MCF 10A (cell line): Measurements from ENCODE around the gene RRN3. TPM values are rescaled to one million over a fixed set of nuclear protein-coding genes. Genes with fewer than 3 reads are reported as not detected.
"Not testable (repeated sequence)": the region's sequence is repeated elsewhere in the genome, so short reads cannot be mapped to it uniquely, and the experiment has no call there.

Experiments
- BruUV-seq: library from RNA; stranded (reverse); fragments of 400-500 nt; replicated peaks from 2 replicates; lab custom pipeline; 2021; lab: Mats Ljungman, UMichigan
- CTCF ChIA-PET: fragments of 300-600 bp; sonication (Branson Sonifier 250); formaldehyde crosslinking; extraction: SDS; loops from one replicate; lab custom pipeline; 2021; ENCODE audit warnings: antibody characterized with exemption, inconsistent platforms; lab: Yijun Ruan, JAX
- POLR2A ChIA-PET: fragments of 300-600, 350-650 bp; sonication (Branson Sonifier 250); formaldehyde crosslinking; extraction: SDS; loops from one replicate; lab custom pipeline; 2020; ENCODE audit warnings: antibody characterized with exemption, inconsistent platforms; lab: Yijun Ruan, JAX
- DNase-seq: peaks from one replicate; pipeline ENCODE4 v3.0.0-alpha.2; 2018; ENCODE audit not compliant: unreplicated experiment
- H3K27ac Mint-ChIP-seq: one replicate; pipeline ENCODE4 v1.8.0; 2022; ENCODE audit warnings: mild to moderate bottlenecking, low read depth, mixed read lengths; ENCODE audit not compliant: unreplicated experiment
- H3K27me3 Mint-ChIP-seq: one replicate; pipeline ENCODE4 v1.8.0; 2022; ENCODE audit warnings: mixed read lengths; ENCODE audit not compliant: insufficient read depth, unreplicated experiment
- H3K36me3 Mint-ChIP-seq: one replicate; pipeline ENCODE4 v1.8.0; 2022; ENCODE audit warnings: mild to moderate bottlenecking, moderate library complexity, mixed read lengths; ENCODE audit not compliant: insufficient read depth, unreplicated experiment
- H3K4me1 Mint-ChIP-seq: one replicate; pipeline ENCODE4 v1.8.0; 2022; ENCODE audit warnings: mixed read lengths; ENCODE audit not compliant: insufficient read depth, unreplicated experiment
- H3K4me3 Mint-ChIP-seq: one replicate; pipeline ENCODE4 v1.8.0; 2022; ENCODE audit warnings: mild to moderate bottlenecking, moderate library complexity, mixed read lengths; ENCODE audit not compliant: unreplicated experiment
- H3K9me3 Mint-ChIP-seq: one replicate; pipeline ENCODE4 v1.8.0; 2022; ENCODE audit warnings: mixed read lengths; ENCODE audit not compliant: unreplicated experiment
- intact Hi-C: fragments of 100-400 bp; cut with micrococcal nuclease; formaldehyde crosslinking; loops from 2 replicates; pipeline ENCODE4 v1.14.1; 2022
- total RNA-seq: library from RNA; stranded (reverse); gene quantifications from 2 replicates; pipeline ENCODE4 v1.2.3, GENCODE V29; 2022
- TF ChIP-seq, protein P1 (sequence below): fragments of 200-600 bp; IDR thresholded peaks from one replicate; pipeline ENCODE4 v1.8.0; 2022; ENCODE audit warnings: antibody characterized with exemption, mild to moderate bottlenecking; ENCODE audit not compliant: unreplicated experiment

RRN3 gene
- total RNA-seq, 1 experiment from 2014 or later = 38.8 TPM

DNA sequence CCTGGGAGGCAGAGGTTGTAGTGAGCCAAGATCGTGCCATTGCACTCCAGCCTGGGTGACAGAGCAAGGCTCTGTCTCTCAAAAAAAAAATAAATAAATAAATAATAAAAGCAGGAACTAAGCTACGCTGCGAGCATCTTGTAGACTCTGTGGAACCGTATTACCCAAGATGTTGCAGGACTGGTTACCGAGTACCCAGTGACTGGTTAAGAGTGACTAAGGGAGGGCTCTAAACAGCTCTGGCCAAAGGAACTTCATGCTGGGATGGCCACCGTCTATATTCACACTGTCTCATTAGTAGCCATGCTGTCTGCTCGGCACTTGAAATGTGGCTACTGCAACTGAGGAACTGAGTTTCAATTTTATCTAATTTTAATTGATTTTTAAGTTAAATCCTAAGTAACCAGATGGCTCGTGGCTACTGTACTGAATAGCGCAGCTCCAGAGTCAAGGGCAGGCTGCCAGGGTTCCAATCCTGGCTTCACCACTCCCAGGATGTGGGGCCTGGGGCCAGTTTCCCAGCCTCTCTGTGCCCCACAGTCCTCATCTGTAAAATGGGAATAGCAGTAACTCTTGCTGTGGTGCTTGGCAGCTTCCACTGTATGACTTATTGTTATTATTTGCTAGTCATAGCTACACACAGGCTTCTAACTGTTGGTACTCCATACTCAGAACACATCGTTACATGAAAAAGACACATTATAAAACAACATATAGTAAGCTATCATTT is 41.2 kb downstream of the RRN3 start:
- no TSS peak for BruUV-seq
- H3K36me3 Mint-ChIP-seq = no peaks in the 10 kb centered on the region
- intact Hi-C loops = no loop called here
- ChIA-PET CTCF (interaction anchor here (1.2 to 1.3 kb wide), 2 partner anchors 9 to 12 kb away, joined by 3 to 4 read pairs; no protein-coding TSS in a partner anchor), POLR2A (no interaction called here)
- TF ChIP-seq, protein P1, sequence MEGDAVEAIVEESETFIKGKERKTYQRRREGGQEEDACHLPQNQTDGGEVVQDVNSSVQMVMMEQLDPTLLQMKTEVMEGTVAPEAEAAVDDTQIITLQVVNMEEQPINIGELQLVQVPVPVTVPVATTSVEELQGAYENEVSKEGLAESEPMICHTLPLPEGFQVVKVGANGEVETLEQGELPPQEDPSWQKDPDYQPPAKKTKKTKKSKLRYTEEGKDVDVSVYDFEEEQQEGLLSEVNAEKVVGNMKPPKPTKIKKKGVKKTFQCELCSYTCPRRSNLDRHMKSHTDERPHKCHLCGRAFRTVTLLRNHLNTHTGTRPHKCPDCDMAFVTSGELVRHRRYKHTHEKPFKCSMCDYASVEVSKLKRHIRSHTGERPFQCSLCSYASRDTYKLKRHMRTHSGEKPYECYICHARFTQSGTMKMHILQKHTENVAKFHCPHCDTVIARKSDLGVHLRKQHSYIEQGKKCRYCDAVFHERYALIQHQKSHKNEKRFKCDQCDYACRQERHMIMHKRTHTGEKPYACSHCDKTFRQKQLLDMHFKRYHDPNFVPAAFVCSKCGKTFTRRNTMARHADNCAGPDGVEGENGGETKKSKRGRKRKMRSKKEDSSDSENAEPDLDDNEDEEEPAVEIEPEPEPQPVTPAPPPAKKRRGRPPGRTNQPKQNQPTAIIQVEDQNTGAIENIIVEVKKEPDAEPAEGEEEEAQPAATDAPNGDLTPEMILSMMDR = no peak
- H3K27ac Mint-ChIP-seq = no peak overlapping the region
- H3K27me3 Mint-ChIP-seq = no peaks in the 10 kb centered on the region
- no peaks in the 10 kb centered on the region for H3K9me3 Mint-ChIP-seq
- DNase-seq = no peak
- H3K4me3 Mint-ChIP-seq = no peak overlapping the region
- H3K4me1 Mint-ChIP-seq = peaks cover 10% of the 10 kb centered on the region

DNA sequence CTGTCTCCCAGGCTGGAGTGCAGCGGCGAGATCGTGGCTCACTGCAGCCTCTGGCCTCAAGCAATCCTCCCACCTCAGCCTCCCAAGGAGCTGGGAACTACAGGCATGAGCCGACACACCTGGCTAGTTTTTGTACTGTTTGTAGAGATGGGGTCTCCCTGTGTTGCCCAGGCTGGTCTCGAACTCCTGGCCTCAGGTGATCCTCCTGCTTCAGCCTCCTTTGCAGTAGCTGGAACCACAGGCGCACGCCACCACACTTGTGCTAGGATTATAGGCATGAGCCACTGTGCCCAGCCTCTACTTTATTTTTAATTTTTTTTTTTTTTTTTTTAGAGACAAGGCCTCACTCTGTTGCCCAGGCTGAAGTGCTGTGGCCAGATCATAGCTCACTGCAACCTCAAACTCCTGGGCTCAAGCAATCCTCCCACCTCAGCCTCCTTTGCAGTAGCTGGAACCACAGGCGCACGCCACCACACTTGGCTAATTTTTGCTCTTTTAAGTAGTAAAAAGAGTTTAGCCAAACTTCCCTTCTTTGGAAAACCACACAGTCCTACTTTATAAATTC is 42.6 kb downstream of the RRN3 start:
- no peaks in the 10 kb centered on the region for H3K27me3 Mint-ChIP-seq
- TF ChIP-seq, protein P1 = no peak
- peaks cover 10% of the 10 kb centered on the region for H3K4me1 Mint-ChIP-seq
- intact Hi-C loops = no loop called here
- no peak overlapping the region for H3K27ac Mint-ChIP-seq
- H3K9me3 Mint-ChIP-seq = no peaks in the 10 kb centered on the region
- H3K36me3 Mint-ChIP-seq = peaks cover 5% of the 10 kb centered on the region
- CTCF ChIA-PET = interaction anchor here (1.3 kb wide), 1 partner anchor 11 kb away, joined by 3 read pairs; no protein-coding TSS in a partner anchor
- no TSS peak for BruUV-seq
- H3K4me3 Mint-ChIP-seq = no peak overlapping the region
- DNase-seq = no peak
- POLR2A ChIA-PET = no interaction called here

DNA sequence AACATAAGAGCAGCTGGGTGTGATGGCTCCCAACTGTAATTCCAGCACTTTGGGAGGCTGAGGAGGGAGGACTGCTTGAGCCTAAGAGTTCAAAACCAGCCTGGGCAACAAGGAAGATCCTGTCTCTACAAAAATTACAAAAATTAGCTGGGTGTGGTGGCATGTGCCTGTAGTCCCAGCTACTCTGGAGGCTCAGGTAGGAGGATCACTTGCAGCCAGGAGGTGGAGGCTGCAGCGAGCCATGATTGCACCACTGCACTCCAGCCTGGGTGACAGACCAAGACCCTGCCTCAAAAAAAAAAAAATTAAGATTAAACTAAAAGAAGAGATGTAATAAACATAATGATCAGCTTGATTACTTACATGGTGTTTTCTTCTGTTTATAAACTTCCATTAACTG is 43.6 kb downstream of the RRN3 start:
- peaks cover 15% of the 10 kb centered on the region for H3K36me3 Mint-ChIP-seq
- H3K4me1 Mint-ChIP-seq, BruUV-seq, H3K9me3 Mint-ChIP-seq, POLR2A ChIA-PET, intact Hi-C loops, H3K4me3 Mint-ChIP-seq, DNase-seq, CTCF ChIA-PET, H3K27ac Mint-ChIP-seq, H3K27me3 Mint-ChIP-seq: not testable (repeated sequence)

DNA sequence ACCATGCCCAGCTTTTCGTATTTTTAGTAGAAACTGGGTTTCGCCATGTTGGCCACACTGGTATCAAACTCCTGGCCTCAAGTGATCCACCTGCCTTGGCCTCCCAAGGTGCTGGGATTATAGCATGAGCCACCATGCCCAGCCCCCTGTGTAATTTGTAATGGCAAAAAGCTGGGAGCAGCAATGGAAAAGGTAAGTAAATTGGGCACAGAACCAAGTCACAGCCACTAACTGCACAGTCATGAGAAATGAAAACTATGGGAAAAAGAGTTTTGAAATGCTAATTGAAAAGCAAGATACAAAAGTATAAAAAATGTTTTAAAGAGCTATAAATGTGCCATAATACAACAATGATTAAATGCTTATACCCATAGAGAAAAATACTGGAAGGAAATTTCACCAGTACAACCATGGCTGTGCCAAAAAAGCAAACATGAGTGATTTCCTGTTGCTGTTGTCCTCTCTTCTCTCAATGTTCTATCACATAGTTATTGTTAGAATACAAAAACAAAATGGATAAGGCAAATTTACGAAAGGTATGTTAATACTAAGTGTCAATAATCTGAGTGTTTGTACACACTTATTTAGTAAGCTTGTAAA is 44.4 kb downstream of the RRN3 start:
- Mint-ChIP-seq H3K4me3 (no peak overlapping the region), H3K27me3 (no peaks in the 10 kb centered on the region), H3K36me3 (peaks cover 15% of the 10 kb centered on the region), H3K4me1 (peaks cover 9% of the 10 kb centered on the region), H3K9me3 (no peaks in the 10 kb centered on the region), H3K27ac (no peak overlapping the region)
- no peak for DNase-seq
- POLR2A ChIA-PET = no interaction called here
- CTCF ChIA-PET = no interaction called here
- BruUV-seq = no TSS peak
- TF ChIP-seq, protein P1 = no peak
- intact Hi-C loops = no loop called here
